Measurements from ENCODE around the gene RBM14. TPM values are rescaled to one million over a fixed set of nuclear protein-coding genes. Genes with fewer than 3 reads are reported as not detected.
A peak's percentile ranks its signal among the peaks of the same experiment; 100 is the strongest.

The RBM14 gene
- total RNA-seq, 1 donor from 2014 or later = 39.2 TPM

DNA sequence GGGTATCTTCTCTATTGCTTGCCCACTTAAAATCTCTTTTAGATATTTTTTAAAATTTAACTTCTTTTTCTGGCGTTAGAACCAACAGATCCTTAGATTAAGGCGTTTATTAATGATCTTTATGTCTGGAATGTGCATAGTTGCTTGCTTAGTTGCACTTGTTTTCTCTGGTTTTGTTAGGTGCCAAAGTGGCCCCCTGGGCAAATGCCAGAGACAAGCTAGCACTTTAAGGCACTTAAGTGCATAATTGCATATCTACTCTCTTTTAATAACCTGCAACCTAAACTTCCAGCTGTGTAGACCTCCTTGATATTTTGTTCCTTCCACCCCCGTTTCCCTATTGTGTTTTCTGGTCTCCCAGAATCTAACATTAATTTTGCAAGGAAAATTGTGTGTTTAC, 25.4 kb downstream of the RBM14 start:
- H3K4me3 ChIP-seq = peak overlapping the region; percentile 72 to 96
- no peaks in the 10 kb centered on the region for H3K9me3 ChIP-seq
- peaks cover 61 to 66% of the 10 kb centered on the region in 2 donors for H3K36me3 ChIP-seq
- H3K4me1 ChIP-seq = peaks cover 47 to 55% of the 10 kb centered on the region in 2 donors
- TF ChIP-seq, protein P1, sequence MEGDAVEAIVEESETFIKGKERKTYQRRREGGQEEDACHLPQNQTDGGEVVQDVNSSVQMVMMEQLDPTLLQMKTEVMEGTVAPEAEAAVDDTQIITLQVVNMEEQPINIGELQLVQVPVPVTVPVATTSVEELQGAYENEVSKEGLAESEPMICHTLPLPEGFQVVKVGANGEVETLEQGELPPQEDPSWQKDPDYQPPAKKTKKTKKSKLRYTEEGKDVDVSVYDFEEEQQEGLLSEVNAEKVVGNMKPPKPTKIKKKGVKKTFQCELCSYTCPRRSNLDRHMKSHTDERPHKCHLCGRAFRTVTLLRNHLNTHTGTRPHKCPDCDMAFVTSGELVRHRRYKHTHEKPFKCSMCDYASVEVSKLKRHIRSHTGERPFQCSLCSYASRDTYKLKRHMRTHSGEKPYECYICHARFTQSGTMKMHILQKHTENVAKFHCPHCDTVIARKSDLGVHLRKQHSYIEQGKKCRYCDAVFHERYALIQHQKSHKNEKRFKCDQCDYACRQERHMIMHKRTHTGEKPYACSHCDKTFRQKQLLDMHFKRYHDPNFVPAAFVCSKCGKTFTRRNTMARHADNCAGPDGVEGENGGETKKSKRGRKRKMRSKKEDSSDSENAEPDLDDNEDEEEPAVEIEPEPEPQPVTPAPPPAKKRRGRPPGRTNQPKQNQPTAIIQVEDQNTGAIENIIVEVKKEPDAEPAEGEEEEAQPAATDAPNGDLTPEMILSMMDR (IDR thresholded peaks at IDR 0.05) = no peak
- no peak overlapping the region for H3K27ac ChIP-seq
- DNase-seq (ENCODE audit: low spot score in 2 of 2) = no peak
- intact Hi-C loops (cut with DNase I) = no loop called here
- H3K27me3 ChIP-seq = no peaks in the 10 kb centered on the region

DNA sequence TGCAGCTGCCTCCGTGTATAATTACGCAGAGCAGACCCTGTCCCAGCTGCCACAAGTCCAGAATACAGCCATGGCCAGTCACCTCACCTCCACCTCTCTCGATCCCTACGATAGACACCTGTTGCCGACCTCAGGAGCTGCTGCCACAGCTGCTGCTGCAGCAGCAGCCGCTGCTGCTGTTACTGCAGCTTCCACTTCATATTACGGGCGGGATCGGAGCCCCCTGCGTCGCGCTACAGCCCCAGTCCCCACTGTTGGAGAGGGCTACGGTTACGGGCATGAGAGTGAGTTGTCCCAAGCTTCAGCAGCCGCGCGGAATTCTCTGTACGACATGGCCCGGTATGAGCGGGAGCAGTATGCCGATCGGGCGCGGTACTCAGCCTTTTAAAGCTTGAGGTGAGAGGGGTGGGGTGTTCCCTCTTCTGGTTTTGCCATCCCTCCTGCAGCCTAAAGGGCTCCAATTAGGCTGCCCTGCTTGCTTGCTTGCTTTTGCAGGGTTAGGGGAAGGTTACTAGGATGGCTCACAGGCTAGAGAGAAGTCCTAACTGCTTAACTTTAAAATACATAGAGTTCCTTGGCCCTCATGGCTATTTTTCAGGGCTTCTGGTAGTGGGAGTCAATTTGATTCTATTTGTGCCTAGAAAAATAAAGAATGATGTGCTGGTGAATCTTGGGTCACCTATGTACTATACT, 27.5 kb downstream of the RBM14 start:
- intact Hi-C loops (cut with DNase I) = no loop called here
- no peak for DNase-seq (ENCODE audit: low spot score in 2 of 2)
- no peaks in the 10 kb centered on the region for H3K27me3 ChIP-seq
- TF ChIP-seq, protein P1 (IDR thresholded peaks at IDR 0.05) = no peak
- H3K4me3 ChIP-seq = peak overlapping the region in 1 of 2 donors; percentile 72
- H3K9me3 ChIP-seq = no peaks in the 10 kb centered on the region
- H3K27ac ChIP-seq = no peak overlapping the region
- peaks cover 47 to 55% of the 10 kb centered on the region in 2 donors for H3K4me1 ChIP-seq
- peaks cover 69 to 82% of the 10 kb centered on the region in 2 donors for H3K36me3 ChIP-seq

DNA sequence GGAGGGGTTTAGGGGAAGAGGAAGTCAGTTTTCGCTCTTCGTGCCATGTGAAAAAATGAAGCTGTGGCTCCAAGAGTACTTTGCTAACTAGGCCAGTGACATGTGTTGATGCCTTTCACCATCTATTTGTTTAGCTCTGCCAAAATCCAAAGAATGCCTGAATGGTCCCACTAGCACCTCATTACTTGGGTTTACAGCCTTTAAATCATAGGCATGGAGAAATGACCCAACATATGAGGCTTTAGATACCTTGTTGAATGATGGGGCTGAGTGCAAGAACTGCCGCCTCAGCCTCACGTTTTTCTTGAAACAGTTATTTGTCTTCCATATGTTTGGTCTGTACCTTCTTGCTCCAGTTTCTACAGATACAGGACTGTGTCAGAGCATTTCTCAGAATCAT, 30.4 kb downstream of the RBM14 start:
- Histone ChIP-seq H3K9me3 (no peaks in the 10 kb centered on the region), H3K27me3 (no peaks in the 10 kb centered on the region), H3K4me1 (peaks cover 30 to 35% of the 10 kb centered on the region in 2 donors), H3K36me3 (peaks cover 67 to 88% of the 10 kb centered on the region in 2 donors), H3K27ac (no peak overlapping the region), H3K4me3 (no peak overlapping the region)
- intact Hi-C loops (cut with DNase I) = no loop called here
- no peak for DNase-seq (ENCODE audit: low spot score in 2 of 2)
- TF ChIP-seq, protein P1 (IDR thresholded peaks at IDR 0.05) = no peak

DNA sequence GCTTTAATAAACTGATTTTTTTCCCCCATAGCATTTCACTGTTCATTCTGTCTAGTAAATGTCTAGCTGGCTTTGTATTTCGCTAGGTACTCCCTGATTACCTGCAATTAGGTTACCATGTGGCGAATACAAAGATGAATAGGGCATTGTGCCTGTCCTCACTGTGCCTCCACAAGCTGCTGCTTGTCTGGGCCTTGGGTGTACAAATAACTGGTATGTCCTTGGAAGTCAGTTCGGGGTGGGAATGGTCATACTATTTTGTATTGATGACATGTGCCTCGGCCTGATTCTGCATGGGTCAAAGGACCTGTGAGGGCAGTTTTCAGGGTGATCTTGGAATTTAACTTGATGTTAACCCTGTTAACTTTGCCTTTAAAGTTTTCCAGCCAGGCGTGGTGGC, 33.5 kb downstream of the RBM14 start:
- Histone ChIP-seq H3K4me1 (peaks cover 6 to 8% of the 10 kb centered on the region in 2 donors), H3K27me3 (no peaks in the 10 kb centered on the region), H3K36me3 (peaks cover 46 to 83% of the 10 kb centered on the region in 2 donors), H3K4me3 (no peak overlapping the region), H3K9me3 (no peaks in the 10 kb centered on the region), H3K27ac (no peak overlapping the region)
- DNase-seq (ENCODE audit: low spot score in 2 of 2) = no peak
- intact Hi-C loops (cut with DNase I) = no loop called here
- TF ChIP-seq, protein P1 (IDR thresholded peaks at IDR 0.05) = no peak

- no peaks in the 10 kb centered on the region for H3K27me3 ChIP-seq
- no peaks in the 10 kb centered on the region for H3K9me3 ChIP-seq
- H3K36me3 ChIP-seq = peaks cover 35 to 72% of the 10 kb centered on the region in 2 donors
- intact Hi-C loops (cut with DNase I) = no loop called here
- TF ChIP-seq, protein P1 (IDR thresholded peaks at IDR 0.05) = no peak
- no peak overlapping the region for H3K4me3 ChIP-seq
- no peaks in the 10 kb centered on the region for H3K4me1 ChIP-seq
- no peak overlapping the region for H3K27ac ChIP-seq
- DNase-seq (ENCODE audit: low spot score in 2 of 2) = no peak
Measured at GRCh38 chr11:66651016-66651415, 34.6 kb downstream of the RBM14 start.

Data from ascending aorta (tissue), 2 donors.